ENCODE results near the gene MRPS35.
A peak's percentile ranks its signal among the peaks of the same experiment; 100 is the strongest.

MRPS35 gene

DNA sequence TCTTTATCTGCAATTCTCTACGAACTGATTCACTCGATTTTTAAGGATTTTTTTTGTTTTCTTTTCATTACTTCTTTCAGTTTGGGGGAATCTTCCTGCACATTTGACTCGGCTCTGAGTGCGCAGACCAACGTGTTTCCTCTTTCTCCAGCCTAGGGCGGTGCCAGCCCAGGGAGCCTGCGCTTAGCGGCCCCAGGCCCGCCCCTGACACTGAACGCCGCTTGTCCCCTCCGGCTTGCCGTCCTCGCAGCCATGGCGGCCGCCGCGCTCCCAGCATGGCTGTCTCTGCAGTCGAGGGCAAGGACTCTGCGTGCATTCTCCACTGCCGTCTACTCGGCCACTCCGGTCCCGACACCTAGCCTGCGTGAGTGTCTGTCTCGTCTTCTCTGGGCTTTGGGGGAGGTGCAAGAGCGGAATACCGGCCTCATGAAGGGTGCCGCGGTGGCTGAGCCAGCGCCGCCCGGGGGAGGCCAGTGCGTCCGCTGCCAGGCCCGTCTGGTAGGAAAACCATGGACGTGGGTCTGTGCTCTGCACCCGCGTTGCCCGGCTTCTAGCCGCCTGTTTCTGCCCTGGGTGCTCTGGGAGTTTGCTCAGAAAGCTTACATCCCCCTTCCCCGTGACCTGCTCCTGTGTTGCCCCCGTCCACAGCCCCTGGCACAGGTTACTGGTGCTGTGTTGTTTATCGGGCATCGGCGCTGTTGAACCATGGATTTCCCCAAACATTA lies at the start of gene MRPS35:
MRPS35 (plus strand) TSS at position 241 of the 725 bp plus-strand sequence; CDS start at position 253, 12 bp downstream.
- peak; percentile 94 for DNase-seq

DNA sequence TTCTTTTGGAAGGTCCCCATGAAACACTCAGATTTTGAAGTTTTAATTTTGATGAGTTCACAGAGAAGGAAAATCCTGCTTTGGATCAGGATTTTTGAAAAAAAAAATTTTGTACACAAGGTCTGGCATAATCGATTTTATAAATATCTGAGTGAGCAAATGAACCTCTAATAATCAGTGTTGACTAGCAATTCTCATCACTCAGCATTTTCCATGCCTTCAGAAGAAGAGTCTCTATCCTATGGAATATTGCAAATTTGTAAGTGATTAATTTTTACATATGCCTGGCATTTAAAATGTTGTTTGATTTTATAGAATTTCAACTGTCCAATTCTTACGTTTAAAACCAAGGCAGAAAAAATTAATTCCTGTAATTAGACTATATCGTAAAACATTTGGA lies 44.9 kb upstream of the MRPS35 start:
- DNase-seq, result no peak

DNA sequence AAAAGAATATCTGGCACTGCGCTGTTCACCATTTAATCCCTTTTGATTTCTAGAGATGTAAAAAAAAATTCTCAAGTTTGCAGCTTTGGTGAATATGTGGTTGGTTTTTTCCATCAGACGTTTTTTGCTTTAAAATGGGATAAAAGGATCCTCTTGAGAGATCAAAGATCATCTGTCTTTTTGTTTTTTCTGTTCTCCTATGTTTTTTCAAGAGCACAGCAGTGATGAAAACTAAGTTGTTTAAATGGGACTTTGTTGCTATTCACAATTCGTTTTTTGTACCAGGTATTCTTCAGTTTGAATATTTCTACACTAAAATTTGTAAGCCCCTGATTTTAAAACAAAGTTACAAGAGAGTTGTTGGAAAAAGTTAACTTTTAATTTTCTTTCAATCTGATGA lies 44.1 kb upstream of the MRPS35 start:
- no peak for DNase-seq

DNA sequence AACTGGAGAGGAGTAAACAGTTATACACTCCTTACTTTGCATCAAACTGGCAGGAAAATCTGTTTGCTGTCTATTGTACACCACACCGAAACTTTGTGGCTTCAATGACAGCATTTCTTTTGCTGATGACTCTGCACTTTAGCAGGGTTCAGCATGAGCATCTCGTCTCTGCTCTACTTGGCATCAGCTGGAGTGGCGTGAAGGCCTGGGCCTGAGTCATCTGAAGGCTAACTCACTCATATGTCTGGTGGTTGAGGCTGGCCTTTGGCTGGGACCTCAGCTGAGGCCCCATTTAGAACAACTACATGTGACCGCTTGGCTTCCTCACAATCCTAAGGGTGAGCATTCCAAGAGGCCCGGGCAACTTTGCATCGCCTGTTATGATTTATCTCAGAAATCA lies 43.1 kb upstream of the MRPS35 start:
- peak; percentile 90 for DNase-seq

DNA sequence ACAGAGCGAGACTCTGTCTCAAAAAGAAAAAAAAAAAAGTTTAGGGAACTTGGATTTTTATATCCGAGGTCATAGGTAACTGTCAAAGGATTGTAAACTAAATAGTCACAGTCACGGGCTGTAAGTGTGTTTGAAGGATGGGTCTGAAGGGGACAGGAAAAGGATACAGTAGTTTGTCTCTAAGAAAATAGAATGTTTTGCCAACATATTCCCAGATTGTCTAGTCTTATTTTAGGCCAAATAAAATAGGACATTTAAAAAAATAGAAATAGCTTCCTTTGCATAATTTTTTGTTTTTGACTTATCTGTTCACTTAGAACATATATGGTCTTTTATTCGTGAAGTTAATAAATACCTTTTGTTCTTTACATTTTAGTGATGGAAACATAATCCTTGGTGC lies 38.6 kb upstream of the MRPS35 start:
- no peak for DNase-seq

DNA sequence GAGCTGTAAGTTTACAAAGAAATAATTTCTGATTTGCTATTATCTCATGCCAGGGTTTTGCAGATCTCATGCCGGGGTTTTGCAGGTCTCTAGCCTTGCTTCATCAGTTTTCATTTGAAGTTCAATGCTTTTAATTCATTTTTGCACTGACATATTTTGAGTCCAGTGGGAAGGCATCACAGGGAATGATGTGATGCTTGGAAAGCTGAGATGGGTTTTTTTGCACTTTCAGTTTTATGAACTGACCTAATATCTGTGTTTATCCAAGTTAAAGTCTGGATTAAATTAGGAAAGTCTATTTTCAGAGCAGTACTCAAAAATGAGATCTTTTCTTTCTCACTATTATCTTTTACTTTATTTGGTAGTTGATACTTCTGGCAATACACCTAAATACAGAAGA lies 38.0 kb upstream of the MRPS35 start:
- no peak for DNase-seq

DNA sequence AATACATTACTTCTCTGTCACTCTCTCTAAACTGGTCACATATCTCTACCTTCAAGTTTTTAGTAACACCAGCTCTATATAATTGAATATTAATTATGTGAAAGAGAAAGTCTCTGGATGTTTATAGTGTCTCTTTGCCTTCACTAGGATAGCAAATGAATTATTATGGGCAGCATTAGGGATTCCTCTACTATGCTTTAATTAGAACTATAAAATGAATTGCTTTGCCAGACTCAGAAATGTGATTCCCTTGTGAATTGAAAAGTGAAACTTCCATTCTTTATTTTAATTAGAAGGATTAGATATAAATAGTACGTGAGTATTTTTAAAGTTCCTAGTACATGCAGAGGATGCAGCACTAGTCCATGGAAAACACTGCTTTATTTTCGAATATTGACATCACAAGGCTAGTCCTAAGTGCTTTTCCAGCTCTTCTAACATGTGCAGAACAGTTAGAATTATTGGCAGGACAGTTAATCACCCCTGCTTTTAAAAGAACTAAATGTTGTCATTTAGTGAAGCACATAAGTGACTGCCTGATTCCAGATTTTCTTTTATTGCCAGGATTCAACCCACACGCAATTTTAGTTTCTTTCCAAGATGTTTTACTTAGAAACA lies 37.4 kb upstream of the MRPS35 start:
- no peak for DNase-seq

DNA sequence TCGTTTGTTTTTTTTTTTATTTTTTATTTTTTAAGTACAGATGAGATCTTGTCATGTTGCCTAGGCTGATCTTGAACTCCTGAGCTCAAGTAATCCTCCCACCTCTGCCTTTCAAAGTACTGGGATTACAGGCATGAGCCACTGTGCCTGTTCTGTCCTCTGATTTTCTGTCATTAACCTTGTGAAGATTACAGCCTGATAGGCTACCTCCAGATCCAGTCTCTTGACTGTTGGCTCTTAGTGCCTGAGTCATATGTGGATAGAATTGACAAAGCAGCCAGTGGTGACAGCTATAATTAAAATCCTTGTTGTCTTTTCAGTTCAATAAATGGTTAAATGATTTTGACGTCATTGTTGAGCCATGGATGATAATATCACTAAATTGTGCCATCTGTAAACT lies 35.6 kb upstream of the MRPS35 start:
- DNase-seq, result no peak

DNA sequence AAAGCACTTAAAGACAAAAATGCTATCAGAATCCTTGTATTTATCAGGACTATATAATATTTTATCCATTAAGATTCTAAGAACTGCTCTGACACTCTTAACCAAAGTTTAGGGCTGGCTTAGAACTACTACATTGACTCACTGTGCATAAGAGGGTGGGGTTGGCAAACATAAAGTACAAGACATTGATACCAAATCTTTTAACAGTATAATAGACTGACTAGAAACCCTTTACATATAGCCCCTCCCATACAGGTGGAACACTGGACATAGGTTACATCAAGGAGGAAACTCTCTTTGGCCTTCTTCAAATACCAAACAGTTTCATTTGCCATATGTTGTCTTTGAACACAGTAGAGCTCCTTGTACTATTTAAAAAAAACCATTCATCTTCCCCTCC lies 30.0 kb upstream of the MRPS35 start:
- no peak for DNase-seq

DNA sequence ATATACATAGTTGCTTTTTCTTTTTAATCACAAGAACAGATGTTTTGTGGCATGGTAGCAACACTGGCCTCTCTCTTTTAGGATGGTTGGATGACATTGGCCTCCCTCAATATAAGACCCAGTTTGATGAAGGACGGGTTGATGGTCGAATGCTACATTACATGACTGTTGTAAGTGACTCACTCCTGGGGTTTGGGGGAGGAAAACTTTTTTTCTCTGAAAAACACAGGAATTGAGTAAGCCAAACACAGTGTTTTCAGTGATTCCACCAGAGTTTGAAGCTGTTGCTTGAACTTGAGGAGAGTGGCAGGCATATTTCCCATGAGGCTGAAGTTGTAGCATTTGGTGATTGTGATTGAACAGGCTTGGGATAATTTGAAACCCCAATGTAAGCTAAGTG lies 28.1 kb upstream of the MRPS35 start:
- DNase-seq, result no peak

DNA sequence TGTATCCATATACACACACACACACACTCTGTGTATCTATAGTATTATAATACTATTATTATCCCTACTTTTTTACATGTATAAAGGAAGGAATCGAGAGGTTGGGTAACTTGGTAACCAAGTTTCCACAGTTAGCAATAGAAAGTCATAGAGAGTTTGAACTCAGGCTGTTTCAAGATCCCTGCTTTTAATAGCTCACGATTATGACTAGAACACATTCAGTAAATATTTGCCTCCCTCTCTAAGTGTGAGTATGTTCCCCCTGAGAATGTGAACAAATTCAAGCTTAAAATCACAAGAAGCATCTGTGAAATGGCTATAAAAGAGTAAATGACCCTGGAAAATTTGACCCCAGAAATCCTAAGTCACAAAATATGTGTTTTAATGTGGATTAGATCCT lies 25.4 kb upstream of the MRPS35 start:
- no peak for DNase-seq

DNA sequence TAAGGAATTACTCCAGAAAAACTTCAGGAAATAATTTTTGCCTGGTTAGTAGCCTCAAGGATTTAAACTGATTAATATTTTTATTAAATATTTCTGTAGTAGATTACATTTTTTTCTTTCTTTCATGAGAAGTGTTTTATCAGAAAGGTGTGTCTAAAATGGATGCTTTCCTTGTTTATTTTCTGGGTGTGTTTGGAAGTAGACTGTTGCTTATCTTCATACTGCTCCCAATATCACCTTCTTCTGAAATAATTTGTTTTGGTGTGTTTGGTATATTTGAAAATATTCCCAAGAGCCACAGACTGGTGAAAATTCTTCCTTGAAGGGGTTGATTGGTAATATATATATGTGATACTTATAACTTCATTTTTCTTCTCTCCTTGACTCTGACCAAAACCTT lies 24.5 kb upstream of the MRPS35 start:
- no peak for DNase-seq

DNA sequence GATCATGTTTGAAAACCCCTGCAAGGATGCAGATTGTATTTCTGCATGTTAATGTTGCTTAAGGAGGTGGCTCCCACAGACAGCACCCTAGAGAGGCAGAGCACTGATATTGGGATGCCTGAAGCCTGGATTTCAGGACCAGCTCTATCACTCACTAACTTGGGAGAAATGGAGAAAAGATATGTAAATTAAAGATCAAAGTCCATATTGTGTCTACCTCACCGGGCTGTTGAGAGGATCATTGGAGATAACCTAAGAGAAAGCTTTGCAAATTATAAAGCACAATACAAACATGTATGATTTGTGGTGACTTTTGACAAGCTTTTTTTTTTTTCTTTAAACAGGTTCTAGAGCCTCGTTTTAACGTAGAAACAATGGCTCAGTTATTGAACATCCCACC lies 22.0 kb upstream of the MRPS35 start:
- DNase-seq, result no peak

DNA sequence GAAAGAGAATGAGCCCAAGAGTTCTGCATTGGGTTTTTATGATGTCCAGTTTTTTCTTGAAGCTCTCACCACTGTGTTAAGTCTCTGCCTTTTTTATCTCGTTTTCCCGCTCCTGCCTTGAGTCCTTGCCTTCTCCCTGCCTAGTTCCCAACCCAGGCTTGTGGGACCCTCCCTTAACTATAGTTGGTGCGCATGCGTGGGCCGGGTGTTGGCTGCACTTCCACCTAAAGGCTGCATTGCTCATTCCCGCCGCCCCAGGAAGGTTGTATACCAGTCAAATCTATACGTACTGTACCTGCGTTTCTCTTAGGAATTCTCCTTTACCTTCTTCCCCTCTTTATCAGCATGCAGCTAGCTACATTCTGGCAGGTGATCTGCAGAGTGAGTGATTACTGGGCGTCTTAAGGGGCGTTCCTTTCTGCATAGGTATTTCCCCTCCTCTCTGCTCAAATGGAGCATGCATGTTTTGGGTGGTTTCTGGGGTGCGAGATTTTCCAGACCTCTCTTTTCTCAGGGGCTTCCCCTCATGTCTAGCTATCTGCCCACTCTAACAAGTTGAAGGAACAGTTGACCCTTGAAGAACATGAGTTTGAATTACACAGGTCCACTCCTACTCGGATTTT lies 21.0 kb upstream of the MRPS35 start:
- DNase-seq, result no peak

DNA sequence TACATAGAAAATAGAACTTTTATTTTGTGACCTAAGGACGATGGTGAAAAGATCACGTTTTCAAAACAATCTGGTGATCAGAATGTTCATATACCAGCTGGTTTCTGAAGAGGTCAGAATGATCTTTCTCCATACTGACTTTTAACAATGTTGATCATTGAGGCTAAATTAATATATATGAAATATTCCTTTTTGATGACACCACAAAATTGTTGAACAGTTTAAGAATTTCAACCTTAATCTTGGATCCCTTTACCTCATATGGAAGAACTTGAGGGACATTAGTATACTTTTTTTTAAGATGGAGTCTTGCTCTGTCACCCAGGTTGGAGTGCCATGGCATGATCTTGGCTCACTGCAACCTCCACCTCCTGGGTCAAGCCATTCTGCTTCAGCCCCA lies 17.2 kb upstream of the MRPS35 start:
- no peak for DNase-seq

DNA sequence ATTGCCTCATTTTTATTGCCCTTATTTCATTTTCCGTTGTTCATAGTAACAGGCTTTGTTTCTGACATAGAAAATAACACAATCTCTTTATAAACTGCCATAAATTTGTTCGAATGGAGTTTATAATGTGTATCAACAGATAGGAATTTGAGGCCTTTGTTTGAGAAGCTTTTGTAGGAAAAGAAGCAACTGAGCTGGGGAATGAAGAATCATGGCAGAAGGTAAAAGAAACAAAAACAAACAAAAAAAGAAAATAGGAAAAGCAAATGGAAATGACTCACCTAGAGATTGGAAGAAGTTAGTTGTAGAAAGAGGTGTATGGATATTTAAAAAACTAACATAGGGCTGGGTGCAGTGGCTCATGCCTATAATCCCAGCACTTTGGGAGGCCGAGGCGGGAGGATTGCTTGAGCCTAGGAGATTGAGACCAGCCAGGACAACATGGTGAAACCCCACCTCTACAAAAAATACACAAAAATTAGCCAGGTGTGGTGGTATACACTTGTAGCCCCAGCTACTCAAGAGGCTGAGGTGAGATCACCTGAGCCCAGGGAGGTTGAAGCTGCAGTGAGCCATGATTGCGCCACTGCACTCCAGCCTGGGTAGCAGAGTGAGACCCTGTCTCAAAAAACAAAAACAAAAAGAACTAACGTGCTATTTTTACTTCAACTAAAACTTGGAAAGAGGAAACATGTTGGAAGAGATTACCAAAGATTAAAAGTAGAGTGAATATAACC lies 14.9 kb upstream of the MRPS35 start:
- no peak for DNase-seq

DNA sequence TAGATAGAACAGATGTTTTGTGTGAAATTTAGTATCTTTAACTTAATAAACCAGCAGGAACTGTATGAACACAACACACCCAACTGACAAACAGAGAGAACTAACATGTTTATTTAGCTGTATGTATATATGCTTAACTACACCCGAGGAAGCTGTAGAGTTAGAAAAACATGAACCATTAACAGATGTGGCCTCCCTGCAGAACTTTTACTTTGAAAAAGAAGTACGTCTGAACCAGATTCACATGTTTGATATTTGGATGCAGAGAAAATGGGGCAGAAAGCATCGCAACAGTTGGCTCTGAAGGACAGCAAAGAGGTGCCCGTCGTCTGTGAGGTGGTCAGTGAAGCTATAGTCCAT lies 14.4 kb upstream of the MRPS35 start, which contains the start of gene REP15:
REP15 (plus strand) TSS at position 155 of the 360 bp plus-strand sequence; CDS start at position 271, 116 bp downstream.
- DNase-seq, result no peak

DNA sequence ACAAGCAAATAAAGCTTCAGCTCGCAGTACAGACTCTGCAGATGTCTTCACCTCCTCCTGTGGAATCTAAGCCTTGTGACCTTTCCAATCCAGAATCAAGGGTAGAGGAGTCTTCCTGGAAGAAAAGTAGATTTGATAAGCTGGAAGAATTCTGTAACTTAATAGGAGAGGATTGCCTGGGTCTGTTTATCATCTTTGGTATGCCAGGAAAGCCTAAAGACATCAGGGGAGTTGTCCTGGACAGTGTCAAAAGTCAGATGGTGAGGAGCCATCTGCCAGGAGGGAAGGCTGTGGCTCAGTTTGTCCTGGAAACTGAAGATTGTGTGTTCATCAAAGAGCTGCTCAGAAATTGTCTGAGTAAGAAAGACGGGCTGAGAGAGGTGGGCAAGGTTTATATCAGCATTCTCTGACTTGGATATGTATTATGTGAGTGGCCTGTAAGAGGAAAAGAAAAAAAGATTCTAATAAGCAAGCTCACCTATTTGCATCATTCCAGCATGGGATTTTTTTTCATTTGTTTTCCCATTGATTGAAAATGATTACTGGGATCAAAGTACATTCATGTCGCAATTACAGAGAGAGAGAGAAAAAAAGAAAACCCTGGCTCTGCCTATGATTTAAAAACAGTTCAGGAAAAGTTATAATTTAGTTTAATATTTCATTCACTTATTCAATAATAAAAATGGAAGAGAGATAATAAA lies 13.6 kb upstream of the MRPS35 start:
- DNase-seq, result no peak

DNA sequence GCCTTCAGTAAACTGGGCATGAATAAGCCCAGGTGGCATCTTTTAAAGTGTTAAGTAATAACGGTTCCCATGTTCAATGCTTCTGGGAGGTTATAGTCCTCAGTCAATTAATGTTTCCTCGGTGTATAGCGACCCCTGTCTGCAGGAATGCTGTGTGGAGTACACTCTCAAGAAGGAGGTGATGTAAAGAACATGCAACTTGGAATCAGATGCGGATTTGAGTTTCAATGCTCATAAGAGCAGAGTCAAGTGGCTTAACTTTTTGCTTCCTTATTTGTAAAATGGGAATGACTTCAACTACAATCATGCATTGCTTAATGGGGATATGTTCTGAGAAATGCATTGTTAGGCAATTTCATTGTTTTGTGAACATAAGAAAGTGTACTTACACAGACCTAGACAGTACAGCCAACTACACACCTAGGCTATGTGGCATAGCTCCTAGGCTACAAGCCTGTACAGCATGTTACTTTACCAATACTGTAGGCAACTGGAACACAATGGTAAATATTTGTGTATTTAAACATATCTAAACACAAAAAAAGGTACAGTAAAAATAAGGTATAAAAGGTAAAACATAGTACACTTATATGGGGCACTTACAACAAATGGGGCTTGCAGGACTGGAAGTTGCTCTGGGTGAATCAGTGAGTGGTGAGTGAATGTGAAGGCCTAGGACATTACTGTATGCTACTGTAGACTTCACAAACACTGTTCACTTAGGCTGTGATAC lies 6.7 kb upstream of the MRPS35 start:
- DNase-seq, result peak; percentile 84

DNA sequence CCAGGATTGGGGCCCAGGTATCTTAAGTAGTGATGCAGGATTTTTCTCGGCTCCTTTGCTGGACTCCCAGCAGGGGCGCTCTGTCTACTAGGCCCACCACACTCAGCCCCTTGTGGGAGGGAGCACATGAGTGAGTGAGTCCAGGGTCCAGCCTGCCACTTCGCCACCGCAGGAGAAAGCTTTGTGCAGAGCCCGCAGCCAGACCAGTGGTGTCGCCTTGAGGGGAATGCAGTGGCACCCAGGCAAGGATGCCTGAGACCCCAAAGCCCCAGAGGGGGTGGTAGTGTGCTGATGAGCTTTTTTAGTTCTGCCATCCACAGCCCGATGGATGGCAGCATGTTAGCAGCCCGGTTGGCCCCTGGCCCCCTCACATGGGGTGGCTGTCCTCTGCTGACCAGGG lies 5.4 kb upstream of the MRPS35 start:
- peak; percentile 3 for DNase-seq

DNA sequence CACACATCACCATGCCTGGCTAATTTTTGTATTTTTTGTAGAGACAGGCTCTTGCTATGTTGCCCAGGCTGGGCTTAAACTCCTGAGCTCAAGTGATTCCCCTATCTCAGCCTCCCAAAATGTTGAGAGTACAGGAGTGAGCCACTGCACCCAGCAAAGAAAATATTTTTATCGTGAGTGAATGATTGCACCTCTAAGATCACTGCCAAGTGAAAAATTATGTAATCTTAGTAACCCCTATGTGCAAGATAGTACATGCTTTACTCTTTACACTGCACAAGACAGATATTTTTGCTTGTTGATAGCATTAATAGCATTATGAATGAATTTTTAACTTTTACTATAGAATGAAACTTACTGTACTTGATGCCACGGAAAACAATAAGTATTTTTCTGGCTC lies 3.4 kb upstream of the MRPS35 start:
- DNase-seq, result no peak

DNA sequence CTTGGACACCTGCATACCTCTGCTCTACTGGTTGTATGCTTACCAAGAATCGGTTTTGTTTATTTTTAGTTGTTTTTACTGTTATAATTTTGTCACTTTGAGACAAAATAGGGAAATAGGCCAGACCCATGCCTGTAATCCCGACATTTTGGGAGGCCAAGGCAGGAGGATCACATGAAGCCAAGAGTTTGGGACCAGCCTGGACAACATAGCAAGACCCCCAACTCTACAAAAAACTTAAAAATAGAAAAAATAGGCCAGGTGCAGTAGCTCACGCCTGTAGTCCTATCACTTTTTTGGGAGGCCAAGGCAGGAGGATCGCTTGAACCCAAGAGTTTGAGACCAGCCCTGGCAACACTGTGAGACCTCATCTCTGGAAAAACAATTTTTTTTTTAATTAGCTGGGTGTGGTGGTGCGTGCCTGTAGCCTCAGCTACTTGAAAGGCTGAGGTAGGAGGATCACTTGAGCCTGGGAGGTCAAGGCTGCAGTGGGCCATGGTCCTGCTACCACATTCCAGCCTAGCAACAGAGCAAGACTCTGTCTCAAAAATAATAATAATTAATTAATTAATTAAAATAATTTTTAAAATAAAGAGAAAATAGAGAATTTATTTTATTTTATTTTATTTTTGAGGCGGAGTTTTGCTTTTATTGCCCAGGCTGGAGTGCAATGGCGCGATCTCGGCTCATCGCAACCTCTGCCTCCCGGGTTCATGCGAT lies 1.3 kb upstream of the MRPS35 start:
- DNase-seq, result no peak
